Vagina (tissue), 2 donors: ENCODE data around the gene DNAH10.

ENCODE experiments used
- CTCF ChIP-seq, 3 experiments: fragments of 450-650 bp in 2 of 3; fragments of 200-600 bp in 1 of 3; sonication (generic) in 1 of 3; IDR thresholded peaks; one replicate each; pipeline ENCODE4 v1.5.1; 2017 to 2019; ENCODE audit warnings: antibody characterized with exemption in 3 of 3, mild to moderate bottlenecking in 2 of 3, moderate library complexity in 2 of 3
- POLR2A ChIP-seq, 2 donors: fragments of 450-650 bp; IDR thresholded peaks; one replicate each; pipeline ENCODE4 v1.6.1; 2017; ENCODE audit warnings: antibody characterized with exemption in 2 of 2, mild to moderate bottlenecking in 2 of 2, moderate library complexity in 2 of 2

- TF ChIP-seq CTCF (IDR thresholded peaks at IDR 0.05) (no peak), POLR2A (IDR thresholded peaks at IDR 0.05) (no peak)
Measured at GRCh38 chr12:123743002-123743401, 19.1 kb upstream of the DNAH10 start.
